GM18870 (cell line): ENCODE measurements around the gene RNU6-9.
"Not testable (repeated sequence)": the region's sequence is repeated elsewhere in the genome, so short reads cannot be mapped to it uniquely, and the experiment has no call there.

Experiments
- ATAC-seq: cut with Tn5 transposase; IDR thresholded peaks from one replicate; pipeline ENCODE4 v1.9.1; 2021; ENCODE audit warnings: moderate library complexity; ENCODE audit not compliant: unreplicated experiment

RNU6-9 gene

GRCh38 chr19:876780-877314 lies 16.4 kb upstream of the RNU6-9 start:
- no peak for ATAC-seq

GRCh38 chr19:877992-878660 lies 15.2 kb upstream of the RNU6-9 start:
- not testable (repeated sequence) for ATAC-seq

GRCh38 chr19:878751-879561 lies 14.3 kb upstream of the RNU6-9 start:
- ATAC-seq, result not testable (repeated sequence)

GRCh38 chr19:879711-880438 lies 13.4 kb upstream of the RNU6-9 start:
- ATAC-seq, result no peak

- ATAC-seq, result no peak
Measured at GRCh38 chr19:881385-882071, 11.8 kb upstream of the RNU6-9 start.

- ATAC-seq, result no peak
Measured at GRCh38 chr19:882871-883497, 10.3 kb upstream of the RNU6-9 start.

- ATAC-seq, result no peak
Measured at GRCh38 chr19:883661-884211, 9.5 kb upstream of the RNU6-9 start.

GRCh38 chr19:884420-885211 lies 8.7 kb upstream of the RNU6-9 start:
- no peak for ATAC-seq

- ATAC-seq, result no peak
Measured at GRCh38 chr19:885536-886224, 7.6 kb upstream of the RNU6-9 start.

GRCh38 chr19:887072-887471 lies 6.2 kb upstream of the RNU6-9 start:
- ATAC-seq, result no peak

- no peak for ATAC-seq
Measured at GRCh38 chr19:887599-887998, 5.7 kb upstream of the RNU6-9 start.

GRCh38 chr19:888581-889385 lies 4.5 kb upstream of the RNU6-9 start:
- no peak for ATAC-seq

GRCh38 chr19:889662-890295 lies 3.5 kb upstream of the RNU6-9 start:
- no peak for ATAC-seq

- ATAC-seq, result no peak
Measured at GRCh38 chr19:890831-891230, 2.5 kb upstream of the RNU6-9 start.

- ATAC-seq, result not testable (repeated sequence)
Measured at GRCh38 chr19:891421-892200, 1.7 kb upstream of the RNU6-9 start.

GRCh38 chr19:892243-892893 lies 916 bp upstream of the RNU6-9 start:
- ATAC-seq, result no peak
